Lung (tissue), 12 donors: ENCODE measurements around the gene BMAL1. TPM values are rescaled to one million over a fixed set of nuclear protein-coding genes. Genes with fewer than 3 reads are reported as not detected.

Experiments
- ATAC-seq: fragments of 200-7000 bp; cut with Tn5 transposase; one replicate; pipeline ENCODE4 v1.9.1; 2020; ENCODE audit warnings: moderate number of reproducible peaks; ENCODE audit not compliant: insufficient read depth, low FRiP score
- DNase-seq, 3 donors: peaks; one replicate each; pipeline ENCODE4 v3.0.0-alpha.2; 2013 to 2017
- H3K27ac ChIP-seq, 2 donors: one replicate each; pipeline ENCODE4 v1.5.1; 2013; ENCODE audit warnings: mild to moderate bottlenecking in 2 of 2, moderate library complexity in 2 of 2, control low read depth in 1 of 2, inconsistent platforms in 1 of 2, low read depth in 1 of 2, low read length in 1 of 2
- H3K27me3 ChIP-seq, 3 donors: one replicate each; pipeline ENCODE4 v1.5.1; 2013; ENCODE audit warnings: low read length in 2 of 3; ENCODE audit not compliant: control insufficient read depth in 3 of 3, insufficient read depth in 3 of 3
- H3K36me3 ChIP-seq, 4 donors: one replicate each; pipeline ENCODE4 v1.5.1; 2013; ENCODE audit warnings: low read length in 4 of 4, mild to moderate bottlenecking in 1 of 4, moderate library complexity in 1 of 4; ENCODE audit not compliant: control insufficient read depth in 4 of 4, insufficient read depth in 4 of 4
- H3K4me1 ChIP-seq, 5 donors: one replicate each; pipeline ENCODE4 v1.5.1; 2013; ENCODE audit warnings: low read length in 5 of 5, mild to moderate bottlenecking in 2 of 5, moderate library complexity in 1 of 5; ENCODE audit not compliant: control insufficient read depth in 5 of 5, insufficient read depth in 5 of 5
- H3K4me3 ChIP-seq: one replicate; pipeline ENCODE4 v1.5.1; 2013; ENCODE audit warnings: mild to moderate bottlenecking, control low read depth, moderate library complexity
- H3K9ac ChIP-seq, 2 donors: one replicate each; pipeline ENCODE4 v1.5.1; 2013; ENCODE audit warnings: low read length in 2 of 2, control low read depth in 1 of 2; ENCODE audit not compliant: insufficient read depth in 1 of 2
- H3K9me3 ChIP-seq, 4 donors: one replicate each; pipeline ENCODE4 v1.5.1; 2013; ENCODE audit warnings: low read length in 3 of 4, mild to moderate bottlenecking in 1 of 4, moderate library complexity in 1 of 4; ENCODE audit not compliant: control insufficient read depth in 4 of 4, insufficient read depth in 3 of 4
- CTCF ChIP-seq: IDR thresholded peaks from 2 replicates; pipeline ENCODE4 v1.5.1; 2012; ENCODE audit warnings: mild to moderate bottlenecking; ENCODE audit errors: control extremely low read depth, extremely low read depth
- WGBS, 2 donors: extraction: QIAGEN DNeasy Blood & Tissue Kit; methylation state at CpG; one replicate each; pipeline ENCODE4 v1.1.7; 2013; 5-methylcytosine and 5-hydroxymethylcytosine counted together
- polyA plus RNA-seq, 2 donors: library from polyadenylated mRNA; stranded (reverse); fragments of 200-250 nt; gene quantifications; one replicate each; pipeline ENCODE4 v1.2.1, GENCODE V29; 2013
- total RNA-seq, 2 donors: library from RNA; depleted of rRNA in 1 of 2; stranded (reverse); fragments of >200 nt in 1 of 2; gene quantifications; one replicate each; pipeline ENCODE4 v1.2.1, GENCODE V29; 2014 to 2021
- donor health status: control.
- donor health status: control.
- donor health status: Bipolar disorder and iron deficiency.
- donor health status: healthy.
- donor health status: DM: yes; HTN: yes; CAD: no.

BMAL1 gene
- total and polyA plus RNA-seq, 4 donors: 13.4 to 38.0 (median 26.2) TPM

- ATAC-seq (no peak), DNase-seq (no peak)
- H3K27ac ChIP-seq: no peak overlapping the region
- H3K4me3 ChIP-seq: no peak overlapping the region
- H3K4me1 ChIP-seq: no peaks in the 10 kb centered on the region
- no peaks in the 10 kb centered on the region for H3K9me3 ChIP-seq
- WGBS, 2 donors: 67 to 82% methylated on average over 1 of the region's 1 CpG
- peaks cover 0 to 35% (median 29%) of the 10 kb centered on the region in 3 donors for H3K27me3 ChIP-seq
- TF ChIP-seq CTCF: no peak
- H3K36me3 ChIP-seq: no peaks in the 10 kb centered on the region
- H3K9ac ChIP-seq: no peak overlapping the region
Measured at GRCh38 chr11:13271060-13271693, 6.4 kb upstream of the BMAL1 start.

- no peak for TF ChIP-seq CTCF
- H3K36me3 ChIP-seq: no peaks in the 10 kb centered on the region
- no peaks in the 10 kb centered on the region for H3K9me3 ChIP-seq
- peaks cover 0 to 13% (median 5%) of the 10 kb centered on the region in 5 donors for H3K4me1 ChIP-seq
- peaks cover 0 to 60% (median 59%) of the 10 kb centered on the region in 3 donors for H3K27me3 ChIP-seq
- 9 to 14% methylated on average over 8 of the region's 8 CpGs for WGBS, 2 donors
- H3K9ac ChIP-seq: no peak overlapping the region
- H3K27ac ChIP-seq: peak overlapping the region; percentile 84 to 88
- DNase-seq (no peak), ATAC-seq (no peak)
- peak overlapping the region; percentile 60 for H3K4me3 ChIP-seq
Measured at GRCh38 chr11:13276454-13276831, 1.1 kb upstream of the BMAL1 start.

GRCh38 chr11:13276832-13277767, 490 bp upstream of the BMAL1 start:
- peaks cover 0 to 65% (median 58%) of the 10 kb centered on the region in 3 donors for H3K27me3 ChIP-seq
- no peaks in the 10 kb centered on the region for H3K9me3 ChIP-seq
- peak overlapping the region; percentile 60 for H3K4me3 ChIP-seq
- no peaks in the 10 kb centered on the region for H3K36me3 ChIP-seq
- peak overlapping the region; percentile 84 to 88 for H3K27ac ChIP-seq
- ATAC-seq: peak; percentile 96
- peak overlapping the region in 1 of 2 donors; percentile 44 for H3K9ac ChIP-seq
- 0 to 1% methylated on average over 69 to 72 of the region's 72 CpGs for WGBS, 2 donors
- peaks cover 0 to 13% (median 5%) of the 10 kb centered on the region in 5 donors for H3K4me1 ChIP-seq
- TF ChIP-seq CTCF: no peak
- DNase-seq: peak; percentile 95 to 98 (median 98)
